B cell (primary cell): Measurements from ENCODE around the gene PTH2. TPM values are rescaled to one million over a fixed set of nuclear protein-coding genes. Genes with fewer than 3 reads are reported as not detected.

Source experiments
- ATAC-seq: fragments of 200-7000 bp; cut with Tn5 transposase; one replicate; pipeline ENCODE4 v1.10.0; 2021; ENCODE audit warnings: low read depth, mild to moderate bottlenecking, moderate number of reproducible peaks, moderate library complexity
- CTCF ChIA-PET: fragments of 350-600 bp; sonication (Branson Sonifier 250); formaldehyde crosslinking; loops from one replicate; lab custom pipeline; 2021; ENCODE audit warnings: antibody characterized with exemption, inconsistent platforms; lab: Charles Lee
- POLR2A ChIA-PET: fragments of 350-600 bp; sonication (Branson Sonifier 250); formaldehyde crosslinking; loops from one replicate; lab custom pipeline; 2021; ENCODE audit warnings: antibody characterized with exemption; lab: Charles Lee
- DNase-seq: peaks from one replicate; pipeline ENCODE4 v3.0.0; 2013
- H2AFZ ChIP-seq: 2 replicates; pipeline ENCODE4 v1.6.1; 2012; ENCODE audit warnings: mild to moderate bottlenecking, low read depth, low read length; ENCODE audit not compliant: insufficient read depth, poor library complexity, severe bottlenecking
- H3K27ac ChIP-seq, 2 donors: 1 replicate in 1 of 2; 2 replicates in 1 of 2; pipeline ENCODE4 v1.5.1; 2012 to 2013; ENCODE audit warnings: low read length in 2 of 2, mild to moderate bottlenecking in 2 of 2, moderate library complexity in 1 of 2
- H3K27me3 ChIP-seq, 4 experiments: fragments of 200-600 bp in 1 of 4; sonication (generic) in 1 of 4; replicated peaks in 1 of 4; 1 replicate in 2 of 4; 2 replicates in 2 of 4; pipeline versions ENCODE4 v1.6.1 to v1.7.0; 2013 to 2016; ENCODE audit warnings: low read length in 3 of 4, mild to moderate bottlenecking in 2 of 4, mixed read lengths in 1 of 4, moderate library complexity in 1 of 4; ENCODE audit not compliant: insufficient read depth in 4 of 4, control insufficient read depth in 3 of 4; ENCODE audit errors: control extremely low read depth in 1 of 4
- H3K36me3 ChIP-seq, 2 experiments: replicated peaks in 1 of 2; 1 replicate in 1 of 2; 2 replicates in 1 of 2; pipeline versions ENCODE4 v1.6.1 to v1.7.1; 2013; ENCODE audit warnings: low read length in 1 of 2; ENCODE audit not compliant: insufficient read depth in 2 of 2, control insufficient read depth in 1 of 2; ENCODE audit errors: control extremely low read depth in 1 of 2, extremely low read depth in 1 of 2
- H3K4me1 ChIP-seq, 2 donors: fragments of 200-600 bp in 1 of 2; sonication (generic) in 1 of 2; 1 replicate in 1 of 2; 2 replicates in 1 of 2; pipeline versions ENCODE4 v1.5.1 to v1.6.1; 2013 to 2017; ENCODE audit warnings: low read length in 2 of 2; ENCODE audit not compliant: control insufficient read depth in 2 of 2, insufficient read depth in 2 of 2
- H3K4me2 ChIP-seq: replicated peaks from 2 replicates; pipeline ENCODE3; 2012; ENCODE audit warnings: mild to moderate bottlenecking, low read depth, low read length; ENCODE audit not compliant: poor library complexity, severe bottlenecking
- H3K4me3 ChIP-seq, 5 experiments: fragments of 200-600 bp in 1 of 5; sonication (generic) in 1 of 5; 1 replicate in 3 of 5; 2 replicates in 2 of 5; pipeline versions ENCODE4 v1.5.1 to v1.7.0; 2011 to 2016; ENCODE audit warnings: low read length in 4 of 5, mild to moderate bottlenecking in 4 of 5, low read depth in 2 of 5, control low read depth in 1 of 5, moderate library complexity in 1 of 5; ENCODE audit not compliant: insufficient read depth in 1 of 5; ENCODE audit errors: control extremely low read depth in 1 of 5, extremely low read depth in 1 of 5
- H3K79me2 ChIP-seq: fragments of 200-600 bp; sonication (generic); one replicate; pipeline ENCODE4 v1.6.0; 2016; ENCODE audit warnings: low read length; ENCODE audit not compliant: control insufficient read depth, insufficient read depth
- H3K9ac ChIP-seq: fragments of 200-600 bp; sonication (generic); 2 replicates; pipeline ENCODE4 v1.6.1; 2017; ENCODE audit warnings: mild to moderate bottlenecking, low read length, moderate library complexity
- H3K9me3 ChIP-seq, 3 donors: one replicate each; pipeline versions ENCODE4 v1.6.1 to v1.7.1; 2013; ENCODE audit warnings: low read length in 2 of 3; ENCODE audit not compliant: control insufficient read depth in 2 of 3, insufficient read depth in 1 of 3; ENCODE audit errors: control extremely low read depth in 1 of 3
- H4K20me1 ChIP-seq: 2 replicates; pipeline ENCODE4 v1.6.0; 2012; ENCODE audit warnings: mild to moderate bottlenecking, low read length; ENCODE audit not compliant: insufficient read depth, control insufficient read depth, poor library complexity, severe bottlenecking
- H3K27ac Mint-ChIP-seq: one replicate; pipeline ENCODE4 v1.8.0; 2021; ENCODE audit warnings: mixed read lengths
- H3K27me3 Mint-ChIP-seq: one replicate; pipeline ENCODE4 v1.8.0; 2021; ENCODE audit warnings: mixed read lengths
- H3K4me1 Mint-ChIP-seq: one replicate; pipeline ENCODE4 v1.8.0; 2021; ENCODE audit warnings: mixed read lengths
- H3K4me3 Mint-ChIP-seq: one replicate; pipeline ENCODE4 v1.8.0; 2021; ENCODE audit warnings: mixed read lengths
- H3K9me3 Mint-ChIP-seq: one replicate; pipeline ENCODE4 v1.8.0; 2022; ENCODE audit warnings: mixed read lengths; ENCODE audit not compliant: insufficient read depth
- CTCF ChIP-seq: fragments of 200-600 bp; IDR thresholded peaks from one replicate; pipeline ENCODE4 v1.8.0; 2022; ENCODE audit warnings: antibody characterized with exemption, mild to moderate bottlenecking
- EZH2 ChIP-seq: IDR thresholded peaks from 2 replicates; pipeline ENCODE4 v1.6.1; 2012; ENCODE audit warnings: borderline replicate concordance, low read depth, mild to moderate bottlenecking, moderate library complexity, low read length; ENCODE audit not compliant: insufficient read depth, poor library complexity, severe bottlenecking
- WGBS: methylation state at CpG from one replicate; pipeline ENCODE4 v1.1.5; 2013; ENCODE audit warnings: missing lambda C conversion rate; ENCODE audit not compliant: insufficient coverage; 5-methylcytosine and 5-hydroxymethylcytosine counted together
- intact Hi-C: fragments of 100-400 bp; cut with micrococcal nuclease; formaldehyde crosslinking; loops from one replicate; pipeline ENCODE4 v1.10.0; 2022
- polyA plus RNA-seq: library from polyadenylated mRNA; depleted of rRNA; stranded (reverse); fragments of >200 nt; gene quantifications from 2 replicates; pipeline ENCODE4 v1.2.3, GENCODE V29; 2012
- total RNA-seq, 2 donors: library from RNA; stranded (reverse); fragments of 120-200 nt in 1 of 2; gene quantifications; 1 replicate in 1 of 2; 2 replicates in 1 of 2; pipeline versions ENCODE4 v1.2.3 to v1.2.4, GENCODE V29; 2013 to 2022

PTH2 gene
- total and polyA plus RNA-seq, 2 donors (not counting 1 experiment from before 2014, with no cell fraction given), result not detected

GRCh38 chr19:49395581-49396407, 27.4 kb downstream of the PTH2 start:
- CTCF ChIA-PET, result interaction anchor here (0.5 to 0.6 kb wide), 2 partner anchors 48 to 170 kb away, joined by 3 to 4 read pairs; no protein-coding TSS in a partner anchor
- no peaks in the 10 kb centered on the region for H3K27me3 Mint-ChIP-seq
- Histone ChIP-seq H3K27ac (no peak overlapping the region), H3K9me3 (no peaks in the 10 kb centered on the region), H4K20me1 (no peaks in the 10 kb centered on the region), H3K79me2 (no peaks in the 10 kb centered on the region), H3K9ac (no peak overlapping the region), H3K27me3 (no peaks in the 10 kb centered on the region), H3K4me1 (peaks cover 13 to 16% of the 10 kb centered on the region in 2 donors), H3K36me3 (no peaks in the 10 kb centered on the region), H3K4me3 (no peak overlapping the region), H2AFZ (no peak overlapping the region), H3K4me2 (no peak overlapping the region)
- WGBS, result 81% methylated on average over 7 of the region's 15 CpGs
- no peak overlapping the region for H3K4me3 Mint-ChIP-seq
- intact Hi-C loops, result no loop called here
- H3K27ac Mint-ChIP-seq, result peak overlapping the region; percentile 46
- H3K4me1 Mint-ChIP-seq, result peaks cover 13% of the 10 kb centered on the region
- TF ChIP-seq CTCF (no peak), EZH2 (no peak)
- DNase-seq (no peak), ATAC-seq (no peak)
- no peaks in the 10 kb centered on the region for H3K9me3 Mint-ChIP-seq
- POLR2A ChIA-PET, result no interaction called here

- peaks cover 28% of the 10 kb centered on the region for H3K4me1 Mint-ChIP-seq
- no peaks in the 10 kb centered on the region for H3K9me3 Mint-ChIP-seq
- no peak for ATAC-seq
- no peak overlapping the region for H3K27ac Mint-ChIP-seq
- H3K4me3 Mint-ChIP-seq, result no peak overlapping the region
- Histone ChIP-seq H3K4me1 (peaks cover 16 to 32% of the 10 kb centered on the region in 2 donors), H3K27ac (no peak overlapping the region), H3K9me3 (no peaks in the 10 kb centered on the region), H3K9ac (no peak overlapping the region), H4K20me1 (no peaks in the 10 kb centered on the region), H3K27me3 (no peaks in the 10 kb centered on the region), H3K4me2 (no peak overlapping the region), H3K36me3 (no peaks in the 10 kb centered on the region), H3K4me3 (no peak overlapping the region), H3K79me2 (no peaks in the 10 kb centered on the region), H2AFZ (no peak overlapping the region)
- DNase-seq, result no peak
- intact Hi-C loops, result loop anchor here (2.0 to 5.0 kb wide), 3 partner anchors 33 to 167 kb away; partner anchors contain the start of gene GFY
- H3K27me3 Mint-ChIP-seq, result no peaks in the 10 kb centered on the region
- TF ChIP-seq CTCF (no peak), EZH2 (no peak)
- no CpG with 5 or more reads among the region's 5 CpGs for whole genome bisulfite sequencing
- CTCF ChIA-PET, result interaction anchor here (0.6 to 5.9 kb wide), 11 partner anchors 10 to 485 kb away, joined by 3 to 54 read pairs (median 5); partner anchors contain the start of gene PIH1D1
- POLR2A ChIA-PET, result interaction anchor here (0.6 kb wide), 1 partner anchor 172 kb away, joined by 3 read pairs; no protein-coding TSS in a partner anchor
These were observed 29.4 kb downstream of the PTH2 start for GRCh38 chr19:49393881-49394280.
